HG02798 (cell line): Measurements from ENCODE around the gene INPP5D.

Experiments used
- ATAC-seq: cut with Tn5 transposase; IDR thresholded peaks from one replicate; pipeline ENCODE4 v1.9.1; 2021; ENCODE audit warnings: mild to moderate bottlenecking; ENCODE audit not compliant: unreplicated experiment, poor library complexity

Gene INPP5D

DNA sequence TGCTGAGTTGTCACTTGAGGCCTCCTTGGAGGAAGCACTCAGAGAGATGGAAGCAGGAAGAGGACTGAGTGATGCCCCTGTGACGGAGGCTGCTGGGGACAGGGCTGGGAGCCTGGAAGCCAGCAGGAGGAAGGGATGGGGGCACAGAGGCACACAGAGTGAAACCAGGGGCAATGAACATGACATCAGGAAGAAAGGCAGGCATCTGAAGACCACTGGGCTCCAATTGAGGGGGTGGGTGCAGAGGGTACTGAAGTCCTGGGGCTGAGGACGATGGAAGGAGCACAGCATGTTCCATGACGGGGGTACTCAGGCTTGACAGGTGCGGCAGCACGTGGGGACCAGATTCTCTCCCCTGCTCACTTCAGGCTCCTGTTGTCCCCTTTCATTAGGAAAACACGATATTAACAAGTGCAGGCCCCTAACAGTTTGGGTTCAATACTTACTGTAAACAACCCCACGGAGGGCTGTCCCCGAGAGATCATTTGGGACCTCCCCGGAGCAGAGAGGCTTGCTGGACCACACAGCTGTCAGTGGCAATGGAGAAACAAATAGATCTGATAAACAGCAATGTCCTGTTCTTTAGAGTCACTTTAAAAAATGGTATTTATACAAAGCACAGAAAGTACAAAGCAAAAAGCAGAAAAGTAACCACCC, 8.7 kb downstream of the INPP5D start:
- ATAC-seq = no peak

DNA sequence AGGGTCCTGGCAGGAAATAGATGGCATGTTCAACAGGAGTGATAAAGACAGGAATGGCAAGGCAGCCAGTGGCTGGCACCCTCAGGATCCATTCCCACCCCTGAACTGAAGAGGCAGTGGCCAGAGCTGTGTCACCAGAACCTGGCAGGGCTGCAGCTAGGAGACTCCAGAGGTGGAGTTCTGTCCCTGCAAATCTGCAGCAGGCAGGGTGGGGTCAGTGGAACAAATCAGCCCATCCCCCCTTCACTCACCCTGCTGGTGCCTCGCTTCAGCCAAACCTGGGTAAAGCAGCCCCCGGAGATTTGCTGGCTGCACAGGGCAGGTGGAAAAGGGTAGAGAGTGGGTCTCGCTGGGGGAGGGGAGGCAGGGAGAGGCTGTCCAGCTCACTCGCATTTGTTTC, 12.7 kb downstream of the INPP5D start:
- no peak for ATAC-seq

DNA sequence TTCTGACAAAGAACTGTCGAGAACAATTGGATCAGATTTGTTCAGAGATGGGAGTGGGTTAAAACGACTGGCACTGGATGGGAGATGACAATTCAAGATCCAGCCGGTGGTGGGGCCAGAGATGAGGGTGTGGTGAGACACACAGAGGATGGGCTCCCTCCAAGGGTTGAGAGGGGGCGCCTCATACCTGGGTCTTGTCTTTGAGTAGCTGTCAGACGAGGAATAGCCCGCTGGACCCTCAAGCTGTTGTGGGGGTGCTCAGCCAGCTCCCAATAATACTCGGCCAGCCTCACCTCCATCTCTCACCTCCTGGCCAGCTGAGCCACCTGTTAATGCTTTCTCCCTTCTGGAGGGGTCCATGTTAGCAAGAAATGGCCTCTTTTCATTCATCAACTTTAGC, 14.0 kb downstream of the INPP5D start:
- no peak for ATAC-seq

DNA sequence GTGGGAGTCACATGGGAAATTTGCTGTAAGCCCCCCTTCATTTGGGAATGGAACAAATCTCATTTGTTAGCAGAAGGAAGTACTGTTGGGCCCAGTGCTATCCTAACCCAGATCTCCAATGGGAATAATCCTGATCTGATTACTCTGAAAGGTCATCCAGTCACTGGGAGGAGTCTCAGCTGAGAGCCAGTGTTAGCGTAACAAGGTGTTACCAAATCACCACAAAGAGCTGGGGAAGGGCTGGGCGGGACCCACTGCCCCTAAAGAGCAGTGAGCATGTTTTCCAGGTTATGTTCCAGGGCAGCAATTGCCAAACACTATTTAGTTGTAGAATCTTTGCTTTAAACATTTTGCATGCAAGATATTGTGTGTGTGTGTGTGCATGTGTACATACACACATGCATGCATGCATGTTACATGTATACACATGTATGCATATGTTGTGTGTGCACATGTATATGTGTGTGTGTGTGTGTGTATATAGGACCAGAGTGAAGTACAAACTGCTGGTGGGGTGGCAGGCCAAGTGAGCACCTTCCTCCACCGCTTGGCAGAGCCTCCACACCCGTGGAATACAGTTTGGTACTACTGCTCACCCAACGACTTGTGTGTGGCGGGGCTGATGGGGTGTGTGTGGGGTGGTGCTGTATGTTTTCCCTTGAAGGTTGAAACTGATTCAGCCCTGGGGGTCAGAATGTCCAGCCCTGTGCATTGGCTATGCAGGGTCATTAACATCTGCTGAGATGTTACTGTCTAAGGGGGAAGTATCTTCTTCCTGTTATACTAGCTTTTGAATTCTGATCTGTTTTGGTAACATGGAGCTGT, 15.2 kb downstream of the INPP5D start:
- ATAC-seq = peak; percentile 22

DNA sequence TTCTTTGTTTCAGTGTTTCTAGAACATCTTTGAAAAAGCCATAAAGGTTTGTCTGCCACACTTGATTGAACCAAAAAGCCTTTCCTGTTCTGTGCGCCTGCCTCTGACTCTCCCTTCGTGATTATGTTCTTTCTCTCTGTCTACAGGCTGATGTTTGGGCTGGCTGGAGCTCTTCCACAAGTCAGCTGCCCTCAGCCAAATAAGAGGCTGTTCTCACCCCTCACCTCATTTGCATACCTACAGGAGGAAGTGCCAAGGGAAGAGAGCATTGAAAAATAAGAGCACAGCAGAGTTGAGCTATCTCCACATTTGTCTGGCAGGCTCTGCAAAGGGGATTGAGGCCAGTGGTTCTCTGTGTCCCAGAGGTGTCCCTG, 15.8 kb downstream of the INPP5D start:
- peak; percentile 61 for ATAC-seq

DNA sequence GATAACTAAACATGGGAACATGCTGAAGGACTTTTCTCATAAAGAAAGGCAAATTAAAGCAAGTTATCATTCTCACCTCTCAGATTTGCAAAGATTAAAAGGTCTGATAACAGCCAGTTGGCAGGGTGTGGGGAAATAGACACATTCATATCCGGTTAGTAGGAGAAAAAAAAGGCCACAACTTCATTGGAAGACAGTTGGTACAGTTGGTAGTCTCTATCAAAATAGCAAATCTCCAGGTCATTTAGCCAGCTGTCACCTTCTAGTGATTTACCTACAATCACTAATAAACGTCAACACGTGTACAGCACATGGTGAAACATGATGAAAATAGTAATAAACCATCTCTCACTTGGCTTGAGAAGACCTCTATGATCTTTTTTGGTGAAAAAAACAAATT, 16.6 kb downstream of the INPP5D start:
- ATAC-seq = no peak

DNA sequence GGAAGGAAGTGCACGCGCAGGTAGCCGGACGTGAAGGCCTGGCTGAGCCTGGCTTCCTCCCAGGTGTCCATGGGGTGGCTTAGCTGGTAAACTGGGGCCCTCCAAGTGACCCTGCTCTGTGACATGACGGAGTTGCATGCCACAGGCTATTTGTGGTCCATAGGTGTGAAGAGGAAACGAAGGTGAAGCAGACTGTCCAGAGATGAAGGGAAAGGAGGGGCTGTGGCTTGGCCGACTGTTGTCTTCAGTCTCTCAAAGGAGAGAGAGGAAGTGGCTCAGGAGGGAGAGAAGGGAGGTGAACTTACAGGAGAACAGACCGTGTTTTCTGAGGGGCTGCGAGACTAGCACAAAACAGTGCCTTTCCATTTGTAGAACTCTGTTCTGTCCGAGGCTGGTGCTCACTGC, 19.3 kb downstream of the INPP5D start:
- peak; percentile 41 for ATAC-seq

DNA sequence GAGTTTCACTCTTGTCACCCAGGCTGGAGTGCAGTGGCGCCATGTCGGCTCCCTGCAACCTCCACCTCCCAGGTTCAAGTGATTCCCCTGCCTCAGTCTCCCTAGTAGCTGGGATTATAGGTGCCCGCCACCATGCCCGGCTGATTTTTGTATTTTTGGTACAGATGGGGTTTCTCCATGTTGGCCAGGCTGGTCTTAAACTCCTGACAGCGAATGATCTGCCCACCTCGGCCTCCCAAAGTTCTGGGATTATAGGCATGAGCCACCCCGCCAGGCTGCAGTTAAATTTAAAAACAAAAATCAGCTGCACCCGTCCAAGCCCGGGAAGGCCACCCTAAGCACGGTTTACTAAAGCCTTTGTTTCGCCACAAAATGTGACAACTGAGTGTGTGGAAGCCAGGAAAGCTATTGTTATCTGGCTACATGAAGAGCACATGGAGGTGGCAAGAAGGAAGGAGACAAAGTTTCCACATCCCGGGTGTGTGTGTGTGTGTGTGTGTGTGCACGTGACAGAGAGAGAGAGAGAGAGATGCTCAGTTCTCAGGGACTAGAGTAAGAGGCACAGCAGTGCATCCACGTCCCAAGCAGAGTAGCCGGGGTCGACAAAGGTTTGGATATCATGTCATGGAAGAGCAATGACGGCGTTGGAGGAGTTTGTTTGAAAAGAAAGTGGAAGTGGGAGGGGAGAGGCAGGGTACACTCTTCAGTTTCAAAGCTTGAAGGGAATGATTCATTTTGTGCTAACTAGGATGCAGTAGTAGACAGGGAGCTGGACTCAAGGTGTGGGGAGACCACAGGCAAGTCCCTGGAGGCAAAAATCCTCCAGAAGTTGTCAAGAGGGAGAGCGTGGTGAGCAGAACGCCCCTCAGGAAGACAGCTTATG, 20.1 kb downstream of the INPP5D start:
- no peak for ATAC-seq

DNA sequence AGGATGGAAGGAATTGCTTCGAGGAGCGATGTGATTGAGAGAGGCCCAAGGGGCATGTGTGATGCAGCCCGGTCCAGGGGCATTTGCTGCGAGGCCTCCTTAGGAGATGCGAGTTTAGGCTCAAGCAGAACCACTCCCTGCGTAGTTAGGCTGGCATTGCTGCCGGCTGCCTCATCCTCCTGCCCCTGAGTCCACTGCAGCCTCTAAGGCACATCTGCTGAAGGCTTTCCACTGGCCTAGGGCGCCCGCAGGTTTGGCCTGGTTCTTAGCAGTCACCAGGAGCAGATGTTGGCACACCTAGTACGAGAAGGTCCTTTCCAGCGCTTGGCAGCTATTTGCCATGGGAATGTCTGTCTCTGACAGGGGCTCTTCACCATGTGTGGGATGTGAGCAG, 20.7 kb downstream of the INPP5D start:
- no peak for ATAC-seq

DNA sequence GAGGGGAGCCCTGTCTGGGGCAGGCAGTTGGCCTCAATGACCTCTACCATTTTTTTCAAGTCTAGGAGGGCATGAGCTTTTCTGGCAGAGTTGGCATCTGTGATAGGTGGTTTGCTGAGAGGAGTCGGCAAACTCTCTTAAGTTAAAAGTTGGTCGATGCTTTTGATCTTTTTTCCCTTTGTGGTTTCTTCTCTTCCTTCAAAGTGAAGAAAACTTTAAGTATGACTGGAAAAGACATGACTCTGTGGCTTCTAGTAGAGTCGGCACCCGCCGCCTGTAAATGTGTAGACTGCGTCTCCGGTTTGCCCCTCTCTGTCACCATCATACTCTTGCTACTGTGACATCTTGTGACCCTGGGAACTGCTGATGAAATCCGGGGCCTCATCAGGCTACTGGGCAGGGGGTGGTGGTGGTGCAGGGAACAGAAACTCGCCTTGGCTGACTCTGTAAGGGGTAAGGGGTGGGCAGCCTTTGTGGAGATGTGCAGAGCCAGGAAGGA, 21.1 kb downstream of the INPP5D start:
- no peak for ATAC-seq

DNA sequence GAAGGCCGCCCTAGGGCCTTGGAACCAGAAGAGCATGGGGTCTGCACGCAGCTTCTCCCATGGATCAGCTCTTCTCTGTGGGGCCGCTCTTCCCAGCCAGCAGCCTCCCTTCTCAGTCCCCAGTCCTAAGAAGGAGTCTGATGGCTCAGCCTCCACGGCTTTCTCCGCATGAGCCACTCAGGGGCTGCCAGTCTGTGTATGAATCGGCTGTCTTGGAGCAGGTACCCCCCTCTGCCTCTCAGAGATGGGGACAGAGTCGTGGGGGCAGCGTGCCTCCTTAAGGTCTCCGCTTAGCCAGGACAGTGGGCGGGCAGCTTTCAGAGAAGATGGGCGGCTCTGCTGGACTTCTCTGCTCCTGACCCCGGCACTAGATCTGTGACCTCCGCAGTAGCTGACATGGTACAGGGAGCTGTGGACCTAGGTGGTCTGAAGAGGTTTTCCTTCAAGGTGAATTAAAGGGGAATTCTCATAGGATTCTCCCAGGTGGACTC, 21.6 kb downstream of the INPP5D start:
- no peak for ATAC-seq

DNA sequence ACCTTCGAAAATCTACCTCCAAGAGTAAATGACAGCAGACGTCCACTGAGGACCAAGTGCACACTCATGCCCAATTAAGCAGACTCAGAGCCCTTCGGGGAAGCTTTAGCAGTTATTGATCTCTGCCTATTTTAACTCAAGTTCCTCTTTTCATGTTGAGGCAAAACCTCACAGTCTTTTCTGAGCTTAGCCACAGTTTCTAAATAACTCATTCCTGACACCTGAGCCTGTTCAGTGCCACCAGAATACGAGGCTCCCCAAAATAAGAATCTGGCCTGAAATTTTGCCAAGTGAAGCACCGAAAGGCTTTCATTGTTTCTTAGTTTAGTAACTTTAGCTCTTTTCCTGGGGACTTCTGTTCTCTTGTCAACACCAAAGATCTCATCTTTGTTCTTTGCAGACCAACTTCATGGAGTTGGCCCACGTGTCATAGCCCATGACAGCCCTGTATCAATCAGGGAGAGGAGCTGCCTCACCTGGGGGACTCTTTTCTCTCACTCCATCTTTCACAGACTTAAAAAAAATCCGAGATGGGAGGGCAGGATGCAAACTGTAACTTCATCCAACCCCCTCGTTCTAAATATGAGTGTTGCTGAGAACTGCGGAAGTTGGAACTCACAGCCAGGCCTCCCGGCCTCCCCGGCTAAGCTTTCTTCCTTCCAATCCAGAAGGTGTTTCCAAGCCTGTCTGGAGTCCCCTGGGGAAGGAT, 22.2 kb downstream of the INPP5D start:
- ATAC-seq = peak; percentile 53

DNA sequence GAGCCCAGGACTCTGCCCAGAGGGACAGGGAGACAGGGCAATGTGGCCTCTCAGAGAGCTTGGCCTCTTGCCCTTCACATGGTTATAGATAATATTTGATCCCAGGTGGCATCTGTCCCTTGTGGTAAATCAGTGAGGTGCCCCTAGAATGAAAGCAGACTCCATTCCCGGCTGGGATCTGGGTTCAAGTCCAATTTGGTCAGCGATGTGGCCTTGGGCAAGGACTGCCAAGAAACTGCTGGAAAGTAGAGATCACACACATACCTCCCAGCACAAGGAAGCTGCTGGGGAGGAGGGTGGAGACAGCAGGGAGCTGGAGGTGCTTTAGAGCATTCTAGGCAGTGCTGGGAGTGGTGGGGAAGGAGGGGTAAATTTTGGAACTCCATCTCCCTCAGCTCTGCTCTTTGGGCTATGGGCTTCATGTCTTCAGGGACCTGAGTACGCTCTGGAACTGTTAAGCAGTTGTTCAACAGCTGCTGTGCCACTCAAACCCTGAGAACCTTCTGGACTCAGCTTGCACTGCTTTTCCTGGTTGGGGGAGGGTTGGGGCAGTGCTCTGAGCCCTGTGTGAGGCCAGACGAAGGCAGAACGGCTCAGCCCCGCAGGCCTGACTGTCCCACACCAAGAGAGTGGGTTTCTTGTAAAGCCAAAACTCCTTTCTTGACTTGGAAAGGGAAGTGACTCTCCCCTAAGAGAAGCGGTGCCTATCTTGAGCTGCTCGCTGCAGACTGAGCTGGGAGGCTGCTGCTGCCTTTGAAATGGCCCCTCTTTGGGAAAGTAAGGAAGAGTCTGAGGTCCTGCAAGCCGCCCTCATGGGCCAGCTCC, 23.0 kb downstream of the INPP5D start:
- no peak for ATAC-seq

DNA sequence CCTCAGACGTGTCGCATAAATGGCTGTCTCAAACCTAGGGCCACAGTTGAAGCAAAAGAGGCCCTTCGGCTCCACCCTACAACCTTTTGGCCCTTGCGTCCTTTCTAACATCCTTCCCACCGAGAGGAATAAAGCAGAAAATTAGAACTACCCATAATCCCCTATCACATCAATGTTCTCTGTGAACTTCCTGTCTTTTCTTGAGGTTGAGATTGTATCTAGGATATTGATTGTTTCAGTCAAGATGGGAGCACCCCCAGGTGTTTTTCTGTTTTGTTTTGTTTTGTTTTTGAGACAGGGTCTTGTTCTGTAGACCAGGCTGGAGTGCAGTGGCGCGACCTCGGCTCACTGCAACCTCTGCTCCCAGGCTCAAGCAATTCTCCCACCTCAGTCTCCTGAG, 23.6 kb downstream of the INPP5D start:
- ATAC-seq = no peak

DNA sequence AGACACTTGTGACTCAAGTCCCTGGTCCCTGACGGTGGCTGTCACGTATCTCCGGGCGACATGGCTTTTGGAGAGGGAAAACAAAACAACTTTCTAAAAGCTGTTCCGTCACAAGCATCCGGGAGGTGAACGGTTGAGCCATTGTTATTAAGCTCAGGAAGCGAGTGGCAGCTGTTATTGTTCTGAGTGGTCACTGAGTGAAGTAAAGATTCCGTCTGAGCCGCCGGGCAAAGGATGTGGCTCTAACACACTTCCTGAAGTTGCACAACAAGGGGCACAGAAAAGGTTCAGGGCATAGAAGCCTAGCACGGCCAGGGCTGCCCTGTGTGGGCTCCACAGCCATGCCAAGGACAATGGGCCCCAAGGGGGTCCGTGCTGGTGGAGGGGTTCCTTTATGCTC, 24.3 kb downstream of the INPP5D start:
- no peak for ATAC-seq

DNA sequence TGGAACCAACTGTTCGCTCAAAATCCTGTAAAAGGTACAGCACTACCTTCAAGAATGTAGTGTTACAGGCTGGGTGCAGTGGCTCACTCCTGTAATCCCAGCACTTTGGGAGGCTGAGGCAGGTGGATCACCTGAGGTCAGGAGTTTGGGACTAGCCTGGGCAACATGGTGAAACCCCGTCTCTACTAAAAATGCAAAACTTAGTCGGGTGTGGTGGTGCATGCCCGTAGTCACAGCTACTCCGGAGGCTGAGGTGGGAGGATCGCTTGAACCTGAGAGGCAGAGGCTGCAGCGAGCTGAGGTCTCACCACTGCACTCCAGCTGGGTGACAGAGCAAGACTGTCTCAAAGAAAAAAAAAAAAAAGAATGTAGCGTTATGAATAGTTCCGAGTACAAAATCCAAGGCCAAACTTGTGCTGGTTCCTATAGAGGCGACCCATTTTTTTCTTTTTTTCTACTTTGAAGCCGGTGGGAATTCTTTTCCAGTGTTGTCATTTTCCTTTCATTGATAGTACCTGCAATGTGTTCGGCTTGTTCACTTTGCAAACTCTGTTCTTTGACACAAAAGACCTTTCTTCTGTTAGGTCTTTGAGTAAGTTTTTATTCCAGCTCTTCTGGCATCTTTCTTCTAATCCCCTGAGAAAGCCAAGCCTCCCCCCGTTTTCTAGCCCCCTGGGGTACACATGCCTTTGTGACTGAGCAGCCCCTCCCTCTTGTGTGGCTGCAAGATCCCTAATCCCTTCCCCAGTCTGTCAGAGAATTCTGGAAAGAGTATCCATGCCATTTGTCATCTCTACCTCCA, 25.1 kb downstream of the INPP5D start:
- no peak for ATAC-seq

DNA sequence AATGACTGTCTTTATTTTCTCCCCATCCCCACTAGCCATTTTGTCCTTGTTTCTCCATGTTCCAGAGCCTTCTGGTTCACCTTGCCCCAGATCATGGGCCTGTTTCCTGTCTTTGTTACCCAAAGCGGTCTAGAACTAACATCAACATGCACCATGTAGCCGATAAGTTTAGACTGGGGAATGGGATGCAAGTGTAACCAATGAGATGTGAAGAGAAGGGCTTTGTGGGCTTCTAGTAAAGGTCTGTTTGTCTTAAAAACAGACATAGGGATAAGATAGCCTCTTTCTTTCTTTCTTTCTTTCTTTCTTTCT, 25.7 kb downstream of the INPP5D start:
- ATAC-seq = no peak

DNA sequence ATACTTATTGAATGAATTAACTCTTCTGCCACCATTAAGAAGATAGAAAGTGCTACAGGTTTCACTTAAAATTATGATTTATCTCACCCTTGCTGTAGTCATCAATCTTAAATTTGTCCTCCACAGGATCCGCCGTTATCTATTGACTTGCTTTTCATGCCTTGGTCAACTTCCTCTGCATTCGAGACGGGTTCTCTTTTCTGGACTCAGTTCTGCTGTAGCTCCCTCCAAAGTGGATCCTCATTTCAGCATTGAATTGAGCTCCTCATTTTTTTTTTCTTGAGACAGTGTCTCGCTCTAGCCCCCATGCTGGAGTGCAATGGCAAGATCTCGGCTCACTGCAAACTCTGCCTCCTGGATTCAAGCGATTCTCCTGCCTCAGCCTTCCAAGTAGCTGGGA, 27.6 kb downstream of the INPP5D start:
- no peak for ATAC-seq

DNA sequence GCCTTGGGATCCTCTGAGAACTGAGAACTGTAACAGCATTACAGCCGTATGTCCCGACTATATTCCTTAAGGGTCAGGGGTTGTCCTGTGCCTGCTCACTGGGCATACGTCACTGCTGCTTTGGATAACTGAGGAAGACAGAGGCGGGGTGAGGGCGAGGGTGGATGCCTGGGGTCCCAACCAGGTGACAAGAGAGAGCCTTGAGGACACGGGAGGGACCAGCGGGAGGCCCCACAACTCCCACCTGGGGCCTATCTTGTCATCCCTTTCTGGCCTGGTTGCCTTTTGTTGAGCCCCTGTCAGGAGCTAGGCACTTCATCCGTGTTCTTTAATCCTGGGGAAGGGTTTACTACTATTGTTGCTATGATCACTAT, 28.8 kb downstream of the INPP5D start:
- no peak for ATAC-seq
